ENCODE measurements around the gene NFE2L1. TPM values are rescaled to one million over a fixed set of nuclear protein-coding genes. Genes with fewer than 3 reads are reported as not detected.

Gene NFE2L1
- total RNA-seq, 1 experiment from 2014 or later, result 149 TPM

DNA sequence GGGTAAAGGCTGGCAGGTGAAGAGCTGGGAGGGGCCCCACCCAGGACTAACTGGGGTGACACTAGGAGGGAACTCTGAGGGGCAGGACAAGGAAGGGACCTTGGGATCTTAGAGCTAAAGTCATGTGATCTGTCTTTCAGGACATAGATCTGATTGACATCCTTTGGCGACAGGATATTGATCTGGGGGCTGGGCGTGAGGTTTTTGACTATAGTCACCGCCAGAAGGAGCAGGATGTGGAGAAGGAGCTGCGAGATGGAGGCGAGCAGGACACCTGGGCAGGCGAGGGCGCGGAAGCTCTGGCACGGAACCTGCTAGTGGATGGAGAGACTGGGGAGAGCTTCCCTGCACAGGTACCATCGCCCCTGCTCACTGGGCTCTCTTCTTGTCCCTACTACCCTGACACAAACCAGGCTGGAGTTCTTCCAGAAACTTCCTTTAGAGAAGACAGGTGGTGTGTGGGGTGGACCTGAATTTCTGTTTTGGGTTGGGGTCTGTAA is 8.1 kb downstream of the NFE2L1 start:
- no peak for DNase-seq (ENCODE audit: low spot score)
- Mint-ChIP-seq H3K4me1 (peaks cover 58% of the 10 kb centered on the region), H3K27ac (peak overlapping the region; percentile 99), H3K4me3 (peak overlapping the region; percentile 85), H3K27me3 (ENCODE audit: low read depth) (no peaks in the 10 kb centered on the region), H3K36me3 (peaks cover 62% of the 10 kb centered on the region), H3K9me3 (no peaks in the 10 kb centered on the region)
- CTCF ChIA-PET, result interaction anchor here (0.6 to 3.5 kb wide), 7 partner anchors 8 to 98 kb away, joined by 3 to 29 read pairs (median 4); partner anchors contain the start of genes NFE2L1 and PRR15L
- TF ChIP-seq JAZF1 (CRISPR knock-in tag; IDR thresholded peaks at IDR 0.05) (no peak), SOX15 (CRISPR knock-in tag; IDR thresholded peaks at IDR 0.05) (no peak), ZNF121 (CRISPR knock-in tag; IDR thresholded peaks at IDR 0.05) (no peak)
- TF ChIP-seq, protein P1, sequence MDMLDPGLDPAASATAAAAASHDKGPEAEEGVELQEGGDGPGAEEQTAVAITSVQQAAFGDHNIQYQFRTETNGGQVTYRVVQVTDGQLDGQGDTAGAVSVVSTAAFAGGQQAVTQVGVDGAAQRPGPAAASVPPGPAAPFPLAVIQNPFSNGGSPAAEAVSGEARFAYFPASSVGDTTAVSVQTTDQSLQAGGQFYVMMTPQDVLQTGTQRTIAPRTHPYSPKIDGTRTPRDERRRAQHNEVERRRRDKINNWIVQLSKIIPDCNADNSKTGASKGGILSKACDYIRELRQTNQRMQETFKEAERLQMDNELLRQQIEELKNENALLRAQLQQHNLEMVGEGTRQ (CRISPR knock-in tag; IDR thresholded peaks at IDR 0.05), result peak; percentile 39
- TF ChIP-seq, protein P2, sequence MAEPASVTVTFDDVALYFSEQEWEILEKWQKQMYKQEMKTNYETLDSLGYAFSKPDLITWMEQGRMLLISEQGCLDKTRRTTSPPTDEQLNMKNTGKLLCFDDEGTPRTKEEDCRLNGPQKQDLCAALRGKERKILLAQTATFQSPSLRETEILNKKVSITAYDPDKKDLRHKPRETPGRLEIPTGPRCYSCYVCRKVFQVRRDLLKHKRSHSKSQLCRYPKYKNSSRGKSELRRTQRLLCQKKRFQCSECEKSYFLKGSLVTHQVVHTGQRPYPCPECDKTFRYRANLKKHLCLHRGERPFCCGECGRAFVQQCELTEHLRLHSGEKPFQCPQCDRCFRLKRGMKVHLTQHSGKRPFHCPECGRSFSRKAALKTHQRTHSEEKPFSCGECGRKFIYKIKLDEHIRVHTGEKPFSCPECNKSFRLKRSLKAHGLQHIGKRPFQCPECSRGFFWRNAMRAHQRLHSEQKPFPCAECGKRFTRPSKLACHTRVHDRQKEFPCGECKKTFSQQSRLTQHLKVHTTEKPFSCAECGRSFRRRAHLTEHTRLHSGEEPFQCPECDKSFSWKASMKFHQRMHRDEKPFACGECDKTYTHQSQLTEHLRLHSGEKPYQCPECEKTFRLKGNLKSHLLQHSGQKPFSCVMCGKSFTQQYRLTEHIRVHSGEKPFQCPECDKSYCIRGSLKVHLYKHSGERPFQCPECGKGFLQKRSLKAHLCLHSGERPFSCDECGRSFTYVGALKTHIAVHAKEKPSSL (CRISPR knock-in tag; conservative IDR thresholded peaks at IDR 0.05), result no peak
- POLR2A ChIA-PET, result interaction anchor here (0.5 to 3.6 kb wide), 11 partner anchors 10 to 652 kb away, joined by 3 to 32 read pairs (median 4); partner anchors contain the start of genes CBX1, PNPO and SNX11
- ATAC-seq, result no peak

DNA sequence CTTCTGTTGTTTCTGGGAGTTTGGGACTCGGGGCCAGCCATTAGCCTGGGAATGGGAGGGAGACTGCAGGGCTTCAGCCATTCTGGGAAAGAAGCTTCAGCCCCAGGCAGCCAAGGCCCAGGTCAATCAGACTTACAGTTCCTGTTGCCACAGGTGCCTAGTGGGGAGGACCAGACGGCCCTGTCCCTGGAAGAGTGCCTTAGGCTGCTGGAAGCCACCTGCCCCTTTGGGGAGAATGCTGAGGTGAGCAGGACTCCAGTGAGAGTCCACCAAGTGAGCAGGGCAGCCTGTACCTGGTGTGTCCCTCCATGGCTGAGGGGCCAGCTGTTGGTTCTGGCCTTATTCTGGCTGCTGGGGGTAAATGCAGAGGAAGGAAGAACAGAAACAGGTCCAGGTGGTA is 8.7 kb downstream of the NFE2L1 start:
- Mint-ChIP-seq H3K9me3 (no peaks in the 10 kb centered on the region), H3K27ac (peak overlapping the region; percentile 99), H3K4me3 (peak overlapping the region; percentile 85; the same call in 1 of the 2 replicates), H3K27me3 (ENCODE audit: low read depth) (no peaks in the 10 kb centered on the region), H3K4me1 (peaks cover 52% of the 10 kb centered on the region), H3K36me3 (peaks cover 60% of the 10 kb centered on the region)
- DNase-seq (ENCODE audit: low spot score) (no peak), ATAC-seq (no peak)
- TF ChIP-seq TEAD4 (CRISPR knock-in tag; IDR thresholded peaks at IDR 0.05) (no peak), ATF1 (CRISPR knock-in tag; IDR thresholded peaks at IDR 0.05) (no peak), ETV6 (CRISPR knock-in tag; IDR thresholded peaks at IDR 0.05) (no peak), NR3C1 (CRISPR knock-in tag; conservative IDR thresholded peaks at IDR 0.05; ENCODE audit: low read depth) (no peak), ZNF232 (CRISPR knock-in tag; IDR thresholded peaks at IDR 0.05) (no peak)
- TF ChIP-seq, protein P3, sequence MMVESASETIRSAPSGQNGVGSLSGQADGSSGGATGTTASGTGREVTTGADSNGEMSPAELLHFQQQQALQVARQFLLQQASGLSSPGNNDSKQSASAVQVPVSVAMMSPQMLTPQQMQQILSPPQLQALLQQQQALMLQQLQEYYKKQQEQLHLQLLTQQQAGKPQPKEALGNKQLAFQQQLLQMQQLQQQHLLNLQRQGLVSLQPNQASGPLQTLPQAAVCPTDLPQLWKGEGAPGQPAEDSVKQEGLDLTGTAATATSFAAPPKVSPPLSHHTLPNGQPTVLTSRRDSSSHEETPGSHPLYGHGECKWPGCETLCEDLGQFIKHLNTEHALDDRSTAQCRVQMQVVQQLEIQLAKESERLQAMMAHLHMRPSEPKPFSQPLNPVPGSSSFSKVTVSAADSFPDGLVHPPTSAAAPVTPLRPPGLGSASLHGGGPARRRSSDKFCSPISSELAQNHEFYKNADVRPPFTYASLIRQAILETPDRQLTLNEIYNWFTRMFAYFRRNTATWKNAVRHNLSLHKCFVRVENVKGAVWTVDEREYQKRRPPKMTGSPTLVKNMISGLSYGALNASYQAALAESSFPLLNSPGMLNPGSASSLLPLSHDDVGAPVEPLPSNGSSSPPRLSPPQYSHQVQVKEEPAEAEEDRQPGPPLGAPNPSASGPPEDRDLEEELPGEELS (CRISPR knock-in tag; IDR thresholded peaks at IDR 0.05), result no peak
- TF ChIP-seq, protein P4, sequence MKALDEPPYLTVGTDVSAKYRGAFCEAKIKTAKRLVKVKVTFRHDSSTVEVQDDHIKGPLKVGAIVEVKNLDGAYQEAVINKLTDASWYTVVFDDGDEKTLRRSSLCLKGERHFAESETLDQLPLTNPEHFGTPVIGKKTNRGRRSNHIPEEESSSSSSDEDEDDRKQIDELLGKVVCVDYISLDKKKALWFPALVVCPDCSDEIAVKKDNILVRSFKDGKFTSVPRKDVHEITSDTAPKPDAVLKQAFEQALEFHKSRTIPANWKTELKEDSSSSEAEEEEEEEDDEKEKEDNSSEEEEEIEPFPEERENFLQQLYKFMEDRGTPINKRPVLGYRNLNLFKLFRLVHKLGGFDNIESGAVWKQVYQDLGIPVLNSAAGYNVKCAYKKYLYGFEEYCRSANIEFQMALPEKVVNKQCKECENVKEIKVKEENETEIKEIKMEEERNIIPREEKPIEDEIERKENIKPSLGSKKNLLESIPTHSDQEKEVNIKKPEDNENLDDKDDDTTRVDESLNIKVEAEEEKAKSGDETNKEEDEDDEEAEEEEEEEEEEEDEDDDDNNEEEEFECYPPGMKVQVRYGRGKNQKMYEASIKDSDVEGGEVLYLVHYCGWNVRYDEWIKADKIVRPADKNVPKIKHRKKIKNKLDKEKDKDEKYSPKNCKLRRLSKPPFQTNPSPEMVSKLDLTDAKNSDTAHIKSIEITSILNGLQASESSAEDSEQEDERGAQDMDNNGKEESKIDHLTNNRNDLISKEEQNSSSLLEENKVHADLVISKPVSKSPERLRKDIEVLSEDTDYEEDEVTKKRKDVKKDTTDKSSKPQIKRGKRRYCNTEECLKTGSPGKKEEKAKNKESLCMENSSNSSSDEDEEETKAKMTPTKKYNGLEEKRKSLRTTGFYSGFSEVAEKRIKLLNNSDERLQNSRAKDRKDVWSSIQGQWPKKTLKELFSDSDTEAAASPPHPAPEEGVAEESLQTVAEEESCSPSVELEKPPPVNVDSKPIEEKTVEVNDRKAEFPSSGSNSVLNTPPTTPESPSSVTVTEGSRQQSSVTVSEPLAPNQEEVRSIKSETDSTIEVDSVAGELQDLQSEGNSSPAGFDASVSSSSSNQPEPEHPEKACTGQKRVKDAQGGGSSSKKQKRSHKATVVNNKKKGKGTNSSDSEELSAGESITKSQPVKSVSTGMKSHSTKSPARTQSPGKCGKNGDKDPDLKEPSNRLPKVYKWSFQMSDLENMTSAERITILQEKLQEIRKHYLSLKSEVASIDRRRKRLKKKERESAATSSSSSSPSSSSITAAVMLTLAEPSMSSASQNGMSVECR (CRISPR knock-in tag; IDR thresholded peaks at IDR 0.05; ENCODE audit: borderline replicate concordance), result no peak
- ChIA-PET POLR2A (interaction anchor here (0.5 to 5.5 kb wide), 6 partner anchors 8 to 115 kb away, joined by 3 to 32 read pairs (median 10); partner anchors contain the start of genes NFE2L1 and PNPO), CTCF (interaction anchor here (0.9 to 3.5 kb wide), 5 partner anchors 8 to 99 kb away, joined by 3 to 29 read pairs (median 4); partner anchors contain the start of genes NFE2L1 and PRR15L)
